HepG2 (cell line): Measurements from ENCODE around the gene RAD21L1.

ENCODE experiments used
- JUN ChIP-seq: sonication (generic); formaldehyde crosslinking; IDR thresholded peaks from 2 replicates; pipeline ENCODE4 v1.4.0; 2020; ENCODE audit warnings: mild to moderate bottlenecking, missing genetic modification reagents
- KLF16 ChIP-seq, 2 experiments: sonication (generic) in 1 of 2; formaldehyde crosslinking in 1 of 2; IDR thresholded peaks; 2 replicates each; pipeline versions ENCODE4 v1.6.1 to v1.8.0; 2016 to 2023; ENCODE audit warnings: missing genetic modification reagents in 2 of 2, missing compliant biosample characterization in 1 of 2
- SATB2 ChIP-seq: sonication (generic); formaldehyde crosslinking; IDR thresholded peaks from 2 replicates; pipeline ENCODE4 v1.5.0; 2020; ENCODE audit warnings: missing genetic modification reagents
- SCMH1 ChIP-seq: sonication (generic); formaldehyde crosslinking; IDR thresholded peaks from 2 replicates; pipeline ENCODE4 v1.9.0; 2021; ENCODE audit warnings: missing genetic modification reagents, mild to moderate bottlenecking, borderline replicate concordance
- ZNF296 ChIP-seq: sonication (generic); formaldehyde crosslinking; conservative IDR thresholded peaks from 2 replicates; pipeline ENCODE4 v1.5.0; 2020; ENCODE audit warnings: mild to moderate bottlenecking, missing genetic modification reagents

- TF ChIP-seq JUN (no peak), KLF16 (CRISPR knock-in tag; IDR thresholded peaks at IDR 0.05) (no peak), ZNF296 (CRISPR knock-in tag) (no peak), SCMH1 (CRISPR knock-in tag) (no peak), SATB2 (CRISPR knock-in tag) (no peak)
Measured at GRCh38 chr20:1293641-1294379, 68.0 kb downstream of the RAD21L1 start.
